Common myeloid progenitor, CD34-positive (primary cell): ENCODE results near the gene SLC26A5.

Experiments used
- CTCF ChIA-PET: fragments of 350-600 bp; sonication (Branson Sonifier 250); formaldehyde crosslinking; loops from one replicate; lab custom pipeline; 2021; ENCODE audit warnings: antibody characterized with exemption; lab: Charles Lee
- POLR2A ChIA-PET: fragments of 350-600 bp; sonication (Branson Sonifier 250); formaldehyde crosslinking; loops from one replicate; lab custom pipeline; 2021; ENCODE audit warnings: antibody characterized with exemption; lab: Charles Lee
- DNase-seq, 3 donors: peaks; one replicate each; pipeline versions ENCODE4 v3.0.0 to v3.0.0-alpha.2; 2013
- H3K27ac ChIP-seq, 2 experiments: 1 replicate in 1 of 2; 2 replicates in 1 of 2; pipeline ENCODE4 v1.7.0; 2013; ENCODE audit warnings: inconsistent platforms in 2 of 2, low read length in 2 of 2, mild to moderate bottlenecking in 2 of 2, low read depth in 1 of 2, moderate library complexity in 1 of 2; ENCODE audit not compliant: severe bottlenecking in 2 of 2, insufficient read depth in 1 of 2, poor library complexity in 1 of 2
- H3K27me3 ChIP-seq, 5 experiments: replicated peaks in 2 of 5; 1 replicate in 3 of 5; 2 replicates in 2 of 5; pipeline versions ENCODE4 v1.6.1 to v1.7.0; 2013; ENCODE audit warnings: low read length in 4 of 5, mild to moderate bottlenecking in 2 of 5, moderate library complexity in 2 of 5, inconsistent platforms in 1 of 5; ENCODE audit not compliant: insufficient read depth in 5 of 5, control insufficient read depth in 4 of 5
- H3K36me3 ChIP-seq, 4 experiments: 1 replicate in 2 of 4; 2 replicates in 2 of 4; pipeline versions ENCODE4 v1.6.1 to v1.7.0; 2013; ENCODE audit warnings: low read length in 3 of 4, control low read depth in 1 of 4, mild to moderate bottlenecking in 1 of 4; ENCODE audit not compliant: control insufficient read depth in 4 of 4, insufficient read depth in 4 of 4
- H3K4me1 ChIP-seq, 4 experiments: 1 replicate in 3 of 4; 2 replicates in 1 of 4; pipeline versions ENCODE4 v1.6.1 to v1.7.1; 2013; ENCODE audit warnings: low read length in 3 of 4, mild to moderate bottlenecking in 3 of 4, control low read depth in 1 of 4, inconsistent platforms in 1 of 4, moderate library complexity in 1 of 4; ENCODE audit not compliant: control insufficient read depth in 4 of 4, insufficient read depth in 4 of 4; ENCODE audit errors: control extremely low read depth in 1 of 4
- H3K4me3 ChIP-seq, 7 experiments: 1 replicate in 4 of 7; 2 replicates in 3 of 7; pipeline versions ENCODE4 v1.5.1 to v1.7.0; 2013; ENCODE audit warnings: mild to moderate bottlenecking in 7 of 7, low read length in 6 of 7, moderate library complexity in 6 of 7, inconsistent platforms in 2 of 7, low read depth in 2 of 7, control low read depth in 1 of 7; ENCODE audit not compliant: insufficient read depth in 4 of 7, control insufficient read depth in 1 of 7; ENCODE audit errors: extremely low read depth in 1 of 7
- H3K9me3 ChIP-seq, 5 experiments: 1 replicate in 4 of 5; 2 replicates in 1 of 5; pipeline versions ENCODE4 v1.6.1 to v1.7.1; 2013; ENCODE audit warnings: low read length in 4 of 5, mild to moderate bottlenecking in 2 of 5, inconsistent platforms in 1 of 5, low read depth in 1 of 5, moderate library complexity in 1 of 5; ENCODE audit not compliant: control insufficient read depth in 4 of 5, insufficient read depth in 2 of 5; ENCODE audit errors: control extremely low read depth in 1 of 5
- WGBS: methylation state at CpG from one replicate; pipeline ENCODE4 v1.1.5; 2013; ENCODE audit not compliant: insufficient coverage; 5-methylcytosine and 5-hydroxymethylcytosine counted together

Gene SLC26A5

GRCh38 chr7:103391150-103391549, 54.9 kb downstream of the SLC26A5 start:
- DNase-seq, result no peak
- Histone ChIP-seq H3K27me3 (no peaks in the 10 kb centered on the region), H3K36me3 (no peaks in the 10 kb centered on the region), H3K4me3 (no peak overlapping the region), H3K9me3 (no peaks in the 10 kb centered on the region), H3K27ac (no peak overlapping the region), H3K4me1 (peaks cover 0 to 1% (median 0%) of the 10 kb centered on the region in 4 experiments)
- WGBS, result 100% methylated on average over 4 of the region's 5 CpGs
- ChIA-PET CTCF (no interaction called here), POLR2A (no interaction called here)

- 100% methylated on average over 3 of the region's 3 CpGs for WGBS
- H3K36me3 ChIP-seq, result no peaks in the 10 kb centered on the region
- no peaks in the 10 kb centered on the region for H3K4me1 ChIP-seq
- ChIA-PET POLR2A (no interaction called here), CTCF (no interaction called here)
- DNase-seq, result no peak
- no peaks in the 10 kb centered on the region for H3K9me3 ChIP-seq
- no peak overlapping the region for H3K27ac ChIP-seq
- H3K27me3 ChIP-seq, result no peaks in the 10 kb centered on the region
- no peak overlapping the region for H3K4me3 ChIP-seq
Measured at GRCh38 chr7:103389263-103389662, 56.7 kb downstream of the SLC26A5 start.

- Histone ChIP-seq H3K27ac (no peak overlapping the region), H3K27me3 (no peaks in the 10 kb centered on the region), H3K4me1 (no peaks in the 10 kb centered on the region), H3K9me3 (no peaks in the 10 kb centered on the region), H3K36me3 (no peaks in the 10 kb centered on the region), H3K4me3 (no peak overlapping the region)
- CTCF ChIA-PET, result no interaction called here
- POLR2A ChIA-PET, result no interaction called here
- WGBS, result 100% methylated on average over 3 of the region's 4 CpGs
- DNase-seq, result no peak
Measured at GRCh38 chr7:103388469-103389140, 57.4 kb downstream of the SLC26A5 start.

- H3K27me3 ChIP-seq, result no peaks in the 10 kb centered on the region
- CTCF ChIA-PET, result interaction anchor here (1.3 kb wide), 1 partner anchor 81 kb away, joined by 4 read pairs; no protein-coding TSS in a partner anchor
- no peaks in the 10 kb centered on the region for H3K9me3 ChIP-seq
- POLR2A ChIA-PET, result no interaction called here
- no peak for DNase-seq
- no peaks in the 10 kb centered on the region for H3K4me1 ChIP-seq
- no peaks in the 10 kb centered on the region for H3K36me3 ChIP-seq
- H3K4me3 ChIP-seq, result no peak overlapping the region
- no peak overlapping the region for H3K27ac ChIP-seq
- WGBS, result no CpG with 5 or more reads among the region's 1 CpG
Measured at GRCh38 chr7:103387242-103387641, 58.8 kb downstream of the SLC26A5 start.

- H3K9me3 ChIP-seq, result no peaks in the 10 kb centered on the region
- no peaks in the 10 kb centered on the region for H3K36me3 ChIP-seq
- CTCF ChIA-PET, result no interaction called here
- DNase-seq, result no peak
- no peak overlapping the region for H3K27ac ChIP-seq
- 80% methylated on average over 2 of the region's 5 CpGs for WGBS
- POLR2A ChIA-PET, result no interaction called here
- no peak overlapping the region for H3K4me3 ChIP-seq
- H3K4me1 ChIP-seq, result no peaks in the 10 kb centered on the region
- H3K27me3 ChIP-seq, result peaks cover 0 to 5% (median 2%) of the 10 kb centered on the region in 5 experiments
Measured at GRCh38 chr7:103382032-103382402, 64.0 kb downstream of the SLC26A5 start.

- 94% methylated on average over 3 of the region's 4 CpGs for WGBS
- Histone ChIP-seq H3K9me3 (no peaks in the 10 kb centered on the region), H3K4me1 (no peaks in the 10 kb centered on the region), H3K4me3 (no peak overlapping the region), H3K36me3 (no peaks in the 10 kb centered on the region), H3K27me3 (peaks cover 0 to 5% (median 2%) of the 10 kb centered on the region in 5 experiments), H3K27ac (no peak overlapping the region)
- ChIA-PET POLR2A (no interaction called here), CTCF (no interaction called here)
- DNase-seq, result no peak
Measured at GRCh38 chr7:103381280-103382031, 64.6 kb downstream of the SLC26A5 start.
